Activated CD4-positive, alpha-beta T cell treated with anti-CD3 and anti-CD28 coated beads for 48 hours (primary cell): Measurements from ENCODE around the gene ADAMTSL3.
"Not testable (repeated sequence)": the region's sequence is repeated elsewhere in the genome, so short reads cannot be mapped to it uniquely, and the experiment has no call there.

ENCODE experiments used
- DNase-seq: peaks from one replicate; pipeline ENCODE4 v3.0.0-alpha.2; 2020

Gene ADAMTSL3

GRCh38 chr15:83753872-83754493 lies 100.1 kb downstream of the ADAMTSL3 start:
- no peak for DNase-seq

- DNase-seq, result not testable (repeated sequence)
Observed at GRCh38 chr15:83757291-83757690, 103.4 kb downstream of the ADAMTSL3 start.

DNA sequence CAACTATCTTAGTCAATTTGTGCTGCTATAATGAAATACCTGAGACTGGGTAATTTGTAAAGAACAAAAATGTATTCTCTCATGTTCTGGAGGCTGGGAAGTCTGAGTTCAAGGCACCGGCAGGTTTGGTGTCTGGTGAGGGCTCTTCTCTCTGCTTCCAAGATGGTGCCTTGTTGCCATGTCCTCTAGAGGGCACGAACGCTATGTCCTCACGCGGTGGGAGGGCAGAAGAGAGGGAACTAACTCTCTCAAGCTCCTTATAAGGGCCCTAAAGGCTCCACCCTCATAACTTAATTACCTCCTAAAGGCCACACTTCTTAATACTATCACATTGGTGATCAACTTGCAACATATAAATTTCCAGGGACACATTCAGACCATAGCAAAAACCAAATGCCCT lies 108.4 kb downstream of the ADAMTSL3 start:
- DNase-seq, result no peak

DNA sequence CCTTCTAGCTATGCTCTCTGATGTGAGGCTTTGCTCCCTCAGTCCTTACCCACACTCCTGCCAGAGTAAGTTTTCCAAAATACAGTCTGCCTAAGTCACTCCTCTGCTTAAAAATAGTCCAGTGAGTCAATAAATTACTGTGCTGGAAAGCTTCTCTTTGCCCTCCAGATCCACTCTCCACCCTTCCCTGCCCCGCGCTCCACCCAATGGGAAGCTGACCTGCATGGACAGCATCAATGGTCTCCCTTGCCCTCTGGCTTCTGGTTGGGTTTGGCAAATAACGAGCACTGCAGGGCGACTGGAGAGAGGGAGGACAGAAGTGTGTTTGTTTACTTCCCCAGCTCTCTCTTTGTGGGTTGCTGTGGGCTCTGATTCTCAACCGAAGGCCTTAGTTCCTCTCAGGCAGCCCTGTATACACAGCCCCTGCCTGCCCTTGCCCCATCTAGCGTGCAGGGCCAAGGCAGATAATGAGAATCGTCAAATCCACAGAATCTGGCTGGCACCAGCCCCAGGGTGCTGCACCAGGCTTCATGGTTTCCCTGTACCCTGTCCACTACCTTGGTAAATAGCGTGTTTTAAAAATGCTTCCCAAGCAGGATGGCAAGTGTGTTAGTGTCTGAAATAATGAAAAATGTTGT lies 110.4 kb downstream of the ADAMTSL3 start:
- no peak for DNase-seq

DNA sequence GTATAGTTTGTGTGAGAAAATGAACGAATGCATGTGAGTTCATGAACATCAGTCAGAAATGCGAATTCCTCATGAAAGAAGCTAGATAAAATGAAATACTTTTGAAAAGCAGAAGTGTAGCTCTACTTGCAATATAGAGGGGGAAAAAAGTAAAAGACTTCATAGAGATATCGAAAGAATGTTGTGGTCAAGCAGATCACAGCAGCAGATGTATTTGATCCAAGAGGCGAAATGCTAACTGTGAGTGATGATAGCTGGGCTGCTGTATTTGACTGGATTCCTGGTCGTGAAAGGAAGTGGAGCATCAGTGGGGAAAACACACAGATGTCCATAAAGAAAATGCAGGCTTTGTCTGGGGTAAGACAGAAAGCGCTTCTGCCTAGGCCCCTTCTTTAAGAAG lies 112.4 kb downstream of the ADAMTSL3 start:
- DNase-seq, result no peak

- no peak for DNase-seq
Observed at GRCh38 chr15:83767741-83768140, 113.8 kb downstream of the ADAMTSL3 start.

- no peak for DNase-seq
Observed at GRCh38 chr15:83769411-83769999, 115.6 kb downstream of the ADAMTSL3 start.

GRCh38 chr15:83775738-83776137 lies 121.8 kb downstream of the ADAMTSL3 start:
- DNase-seq, result no peak

- no peak for DNase-seq
Observed at GRCh38 chr15:83776986-83777385, 123.1 kb downstream of the ADAMTSL3 start.

DNA sequence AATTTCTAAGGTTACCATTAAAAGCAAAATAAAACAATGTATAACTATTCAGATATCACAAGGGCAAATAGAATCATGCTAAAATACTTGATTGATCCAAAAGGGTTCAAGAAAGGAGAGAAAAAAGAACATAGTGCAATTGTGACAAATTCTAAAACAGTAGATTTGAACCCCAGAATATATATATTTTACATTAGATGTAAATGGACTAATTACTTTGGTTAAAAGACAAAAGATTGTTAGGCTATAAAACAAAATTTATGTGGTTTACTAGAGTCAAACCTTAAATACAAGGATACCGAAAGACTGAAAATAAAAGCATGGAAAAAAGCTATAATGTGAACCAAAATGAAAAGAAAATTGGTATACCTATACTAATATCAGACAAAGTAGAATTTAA lies 129.3 kb downstream of the ADAMTSL3 start:
- DNase-seq, result no peak

GRCh38 chr15:83784975-83785374 lies 131.1 kb downstream of the ADAMTSL3 start:
- DNase-seq, result no peak

GRCh38 chr15:83786336-83786735 lies 132.4 kb downstream of the ADAMTSL3 start:
- no peak for DNase-seq

DNA sequence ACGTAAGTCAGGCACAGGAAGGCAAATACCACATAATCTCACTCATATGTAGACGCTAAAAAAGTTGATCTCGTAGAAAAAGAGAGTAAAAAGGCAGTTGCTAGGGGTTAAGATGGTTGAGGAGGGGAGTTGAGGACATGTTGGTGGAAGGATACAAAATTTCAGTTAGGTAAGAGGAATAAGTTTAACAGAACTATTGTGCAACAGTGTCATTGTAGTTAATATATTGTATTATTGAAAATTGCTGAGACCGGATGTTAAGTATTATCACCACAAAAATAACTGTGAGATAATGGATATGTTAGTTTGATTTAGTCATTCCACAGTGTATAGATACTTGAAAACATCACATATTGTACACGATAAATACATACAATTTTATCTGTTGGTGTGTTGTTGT lies 139.1 kb downstream of the ADAMTSL3 start:
- no peak for DNase-seq

DNA sequence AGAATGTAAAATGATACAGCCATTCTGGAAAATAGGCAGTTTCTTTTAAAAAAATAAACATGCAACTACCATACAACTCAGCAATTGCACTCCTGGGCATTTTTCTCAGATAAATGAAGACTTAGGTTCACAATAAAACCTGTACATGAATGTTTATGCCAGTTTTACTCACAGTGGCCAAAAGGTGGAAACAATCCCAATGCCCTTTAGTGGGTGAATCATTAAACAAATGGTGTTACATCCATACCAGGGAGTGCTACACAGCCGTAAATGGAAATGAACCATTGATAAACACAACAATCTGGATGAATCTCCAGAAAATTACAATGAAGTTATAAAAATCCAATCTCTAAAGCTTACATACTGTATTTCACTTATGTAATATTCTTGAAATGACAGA lies 140.3 kb downstream of the ADAMTSL3 start:
- no peak for DNase-seq

DNA sequence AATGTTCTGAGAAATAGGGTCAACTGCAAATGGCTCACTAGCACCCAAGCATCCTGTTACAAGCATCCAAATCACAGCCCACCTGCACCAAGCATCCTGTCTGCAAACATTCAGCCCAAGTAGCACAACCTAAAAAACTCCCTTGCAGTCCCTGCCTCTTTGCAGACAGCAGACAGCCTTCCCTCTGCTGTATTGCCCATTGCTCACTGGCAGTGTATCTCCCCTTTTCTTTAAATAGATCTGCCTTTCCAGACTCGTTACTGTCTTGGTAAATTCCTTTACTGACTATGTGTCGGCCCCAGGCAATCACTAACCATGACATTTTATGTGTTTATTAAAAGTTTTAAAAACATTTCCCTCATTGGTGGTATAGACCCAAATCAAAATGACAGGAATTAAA lies 155.4 kb downstream of the ADAMTSL3 start:
- DNase-seq, result no peak

DNA sequence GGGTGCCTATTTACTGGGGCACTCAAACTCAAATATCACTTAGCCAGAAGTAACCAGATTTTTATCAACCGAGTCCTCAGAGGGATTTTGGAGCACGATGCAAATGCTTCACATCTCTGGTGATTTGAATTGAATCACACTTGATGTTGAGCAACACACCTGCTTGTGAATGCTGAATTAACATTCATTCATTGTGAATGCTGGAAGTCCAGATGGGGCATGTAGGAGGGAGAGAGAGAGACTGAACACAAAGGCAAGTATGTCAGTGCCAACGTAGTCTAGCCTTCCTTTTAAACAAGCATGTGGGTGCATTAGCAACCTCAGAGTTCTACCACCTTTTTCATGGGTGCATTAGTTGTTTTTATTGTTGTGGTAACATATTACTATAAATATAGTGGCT lies 156.2 kb downstream of the ADAMTSL3 start:
- DNase-seq, result no peak

DNA sequence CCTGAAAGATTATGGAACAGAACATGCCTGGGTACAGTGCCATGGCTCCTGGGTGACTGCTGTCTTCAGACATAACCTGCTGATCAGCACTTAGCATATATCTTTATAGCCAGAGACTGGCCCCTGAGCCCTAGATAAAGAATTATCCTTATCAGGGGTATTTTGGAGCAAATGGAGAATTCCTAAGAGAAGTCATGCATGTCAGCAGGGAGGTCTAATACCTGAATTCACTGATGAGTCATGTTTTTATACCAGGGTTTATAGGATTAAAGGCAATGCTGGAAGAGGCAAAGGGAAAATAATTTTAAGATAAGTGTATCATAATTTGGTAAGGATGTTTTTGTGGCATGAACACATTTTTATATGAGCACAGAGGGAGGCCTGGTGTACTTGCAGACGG lies 159.8 kb downstream of the ADAMTSL3 start:
- DNase-seq, result no peak

GRCh38 chr15:83815506-83815905 lies 161.6 kb downstream of the ADAMTSL3 start:
- DNase-seq, result no peak

DNA sequence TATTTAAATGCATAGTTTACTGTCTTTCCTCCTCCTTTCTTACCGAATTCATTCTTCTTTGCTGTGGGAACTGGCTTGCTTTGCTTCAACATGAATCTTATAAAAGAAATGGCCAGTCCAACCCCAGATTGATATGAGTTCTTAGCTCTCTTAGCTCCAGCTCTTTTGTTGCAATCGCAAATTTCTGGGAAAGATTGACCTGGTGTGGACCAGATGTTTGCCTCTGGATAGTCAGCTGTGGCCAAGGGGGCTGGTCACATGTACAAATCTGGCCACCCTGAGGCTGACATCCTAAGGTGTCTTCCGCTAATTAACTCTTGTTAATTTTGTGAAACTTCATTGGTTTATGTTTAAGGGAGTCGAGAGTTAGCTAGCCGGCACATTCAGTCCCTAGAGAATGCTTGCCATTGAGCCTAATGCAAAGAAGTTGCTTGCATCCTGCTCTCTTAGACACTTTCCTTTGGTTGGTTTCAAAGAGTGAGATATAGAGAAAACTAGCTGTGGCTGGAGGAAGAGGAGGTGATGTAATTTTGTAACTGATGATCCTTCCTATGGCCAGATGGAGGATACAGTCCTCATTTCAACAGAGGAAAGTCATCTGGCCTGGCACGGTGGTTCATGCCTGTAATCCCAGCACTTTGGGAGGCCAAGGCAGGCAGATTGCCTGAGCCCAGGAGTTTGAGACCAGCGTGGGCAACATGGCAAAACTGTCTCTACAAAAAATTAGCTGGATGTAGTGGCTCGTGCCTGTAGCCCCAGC lies 162.4 kb downstream of the ADAMTSL3 start:
- DNase-seq, result no peak

DNA sequence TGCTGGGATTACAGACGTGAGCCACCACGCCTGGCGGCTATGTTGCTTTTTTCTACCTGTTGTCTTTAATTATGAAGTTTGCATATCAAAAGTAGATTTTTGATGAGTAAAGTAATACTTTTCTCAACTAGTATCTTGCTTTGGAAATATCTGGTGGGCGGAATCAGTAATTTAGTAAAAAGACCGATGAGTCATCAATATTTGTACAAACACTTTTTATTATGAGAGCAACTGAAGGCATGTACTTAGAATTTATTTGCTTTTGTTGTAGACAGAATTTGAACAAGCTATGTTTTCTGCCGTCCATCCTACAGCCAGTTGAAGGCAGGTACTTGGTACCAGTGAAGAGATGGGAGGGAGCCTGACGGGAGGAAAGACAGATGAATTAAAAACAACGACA lies 164.7 kb downstream of the ADAMTSL3 start:
- DNase-seq, result no peak

DNA sequence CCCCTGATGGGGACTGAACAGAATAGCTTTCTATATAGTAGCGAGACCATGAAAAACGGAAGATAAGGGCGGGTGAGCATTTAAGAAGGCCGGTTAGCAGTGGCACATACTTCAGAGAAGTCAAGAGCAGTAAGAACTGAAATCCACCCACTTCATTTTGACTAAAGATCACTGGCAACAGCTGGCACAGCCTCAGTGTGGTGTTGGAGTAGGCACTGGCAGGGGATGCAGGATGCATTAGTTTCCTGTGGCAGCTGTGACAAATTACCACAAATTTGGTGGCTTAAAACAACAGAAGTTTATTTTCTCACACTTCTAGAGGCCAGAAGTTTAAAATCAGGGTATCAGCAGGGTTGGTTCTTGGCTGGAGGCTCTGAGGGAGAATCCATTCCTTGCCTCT lies 176.5 kb downstream of the ADAMTSL3 start:
- no peak for DNase-seq

GRCh38 chr15:83833569-83833968 lies 179.6 kb downstream of the ADAMTSL3 start:
- DNase-seq, result no peak

DNA sequence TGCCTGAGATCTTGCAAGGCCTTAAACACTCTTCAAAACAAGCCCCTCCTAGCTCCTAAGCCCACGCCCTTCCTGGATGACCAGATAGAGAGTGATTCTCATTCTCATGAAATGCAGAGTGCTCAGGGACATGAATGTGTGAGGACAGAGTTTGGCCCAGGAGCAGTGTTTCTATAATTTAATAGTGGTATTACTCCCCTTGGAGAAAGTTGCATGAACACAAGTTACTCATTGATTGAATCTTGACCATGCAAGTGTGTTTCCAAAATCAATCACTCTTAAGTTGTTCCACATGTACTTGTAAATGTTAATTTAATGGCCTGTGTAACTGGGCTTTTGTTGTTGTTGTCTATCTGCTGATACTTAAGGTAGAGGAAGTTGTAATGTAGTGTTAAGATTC lies 181.6 kb downstream of the ADAMTSL3 start:
- no peak for DNase-seq
